ENCODE measurements around the gene CYBC1.

DNA sequence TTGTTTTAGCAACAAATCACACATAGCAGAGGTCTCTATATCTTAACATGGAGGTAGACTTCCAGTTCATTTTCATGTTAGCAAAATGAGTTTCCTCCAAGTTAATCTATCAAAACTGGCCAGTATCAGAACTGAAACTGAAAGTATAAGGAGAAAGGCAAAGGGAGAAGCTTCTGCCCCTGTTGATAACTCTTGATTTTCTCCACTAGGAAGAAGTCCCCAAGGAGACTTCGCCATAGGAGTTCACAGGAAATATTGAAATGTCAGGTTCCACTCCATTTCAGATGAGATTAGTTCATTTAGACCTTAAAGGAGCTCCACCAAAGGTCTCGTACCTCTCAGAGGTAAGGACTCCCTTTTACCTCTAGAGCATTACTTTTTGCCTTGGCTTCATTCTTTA is 31.0 kb downstream of the CYBC1 start:
- TF ChIP-seq, protein P1, sequence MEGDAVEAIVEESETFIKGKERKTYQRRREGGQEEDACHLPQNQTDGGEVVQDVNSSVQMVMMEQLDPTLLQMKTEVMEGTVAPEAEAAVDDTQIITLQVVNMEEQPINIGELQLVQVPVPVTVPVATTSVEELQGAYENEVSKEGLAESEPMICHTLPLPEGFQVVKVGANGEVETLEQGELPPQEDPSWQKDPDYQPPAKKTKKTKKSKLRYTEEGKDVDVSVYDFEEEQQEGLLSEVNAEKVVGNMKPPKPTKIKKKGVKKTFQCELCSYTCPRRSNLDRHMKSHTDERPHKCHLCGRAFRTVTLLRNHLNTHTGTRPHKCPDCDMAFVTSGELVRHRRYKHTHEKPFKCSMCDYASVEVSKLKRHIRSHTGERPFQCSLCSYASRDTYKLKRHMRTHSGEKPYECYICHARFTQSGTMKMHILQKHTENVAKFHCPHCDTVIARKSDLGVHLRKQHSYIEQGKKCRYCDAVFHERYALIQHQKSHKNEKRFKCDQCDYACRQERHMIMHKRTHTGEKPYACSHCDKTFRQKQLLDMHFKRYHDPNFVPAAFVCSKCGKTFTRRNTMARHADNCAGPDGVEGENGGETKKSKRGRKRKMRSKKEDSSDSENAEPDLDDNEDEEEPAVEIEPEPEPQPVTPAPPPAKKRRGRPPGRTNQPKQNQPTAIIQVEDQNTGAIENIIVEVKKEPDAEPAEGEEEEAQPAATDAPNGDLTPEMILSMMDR (conservative IDR thresholded peaks at IDR 0.05 in 1 of 2, IDR thresholded peaks at IDR 0.05 in 1 of 2; ENCODE audit: extremely low read depth in 1 of 2, insufficient read depth in 1 of 2, low read depth in 1 of 2, low read length in 2 of 2) = no peak
- no peak for TF ChIP-seq EZH2 (IDR thresholded peaks at IDR 0.05; ENCODE audit: borderline replicate concordance, low read length)
